GM21825 (cell line): ENCODE measurements around the gene NSD1.

Experiments
- ATAC-seq: cut with Tn5 transposase; IDR thresholded peaks from one replicate; pipeline ENCODE4 v1.9.1; 2021; ENCODE audit warnings: mild to moderate bottlenecking, moderate library complexity; ENCODE audit not compliant: unreplicated experiment

NSD1 gene, protein sequence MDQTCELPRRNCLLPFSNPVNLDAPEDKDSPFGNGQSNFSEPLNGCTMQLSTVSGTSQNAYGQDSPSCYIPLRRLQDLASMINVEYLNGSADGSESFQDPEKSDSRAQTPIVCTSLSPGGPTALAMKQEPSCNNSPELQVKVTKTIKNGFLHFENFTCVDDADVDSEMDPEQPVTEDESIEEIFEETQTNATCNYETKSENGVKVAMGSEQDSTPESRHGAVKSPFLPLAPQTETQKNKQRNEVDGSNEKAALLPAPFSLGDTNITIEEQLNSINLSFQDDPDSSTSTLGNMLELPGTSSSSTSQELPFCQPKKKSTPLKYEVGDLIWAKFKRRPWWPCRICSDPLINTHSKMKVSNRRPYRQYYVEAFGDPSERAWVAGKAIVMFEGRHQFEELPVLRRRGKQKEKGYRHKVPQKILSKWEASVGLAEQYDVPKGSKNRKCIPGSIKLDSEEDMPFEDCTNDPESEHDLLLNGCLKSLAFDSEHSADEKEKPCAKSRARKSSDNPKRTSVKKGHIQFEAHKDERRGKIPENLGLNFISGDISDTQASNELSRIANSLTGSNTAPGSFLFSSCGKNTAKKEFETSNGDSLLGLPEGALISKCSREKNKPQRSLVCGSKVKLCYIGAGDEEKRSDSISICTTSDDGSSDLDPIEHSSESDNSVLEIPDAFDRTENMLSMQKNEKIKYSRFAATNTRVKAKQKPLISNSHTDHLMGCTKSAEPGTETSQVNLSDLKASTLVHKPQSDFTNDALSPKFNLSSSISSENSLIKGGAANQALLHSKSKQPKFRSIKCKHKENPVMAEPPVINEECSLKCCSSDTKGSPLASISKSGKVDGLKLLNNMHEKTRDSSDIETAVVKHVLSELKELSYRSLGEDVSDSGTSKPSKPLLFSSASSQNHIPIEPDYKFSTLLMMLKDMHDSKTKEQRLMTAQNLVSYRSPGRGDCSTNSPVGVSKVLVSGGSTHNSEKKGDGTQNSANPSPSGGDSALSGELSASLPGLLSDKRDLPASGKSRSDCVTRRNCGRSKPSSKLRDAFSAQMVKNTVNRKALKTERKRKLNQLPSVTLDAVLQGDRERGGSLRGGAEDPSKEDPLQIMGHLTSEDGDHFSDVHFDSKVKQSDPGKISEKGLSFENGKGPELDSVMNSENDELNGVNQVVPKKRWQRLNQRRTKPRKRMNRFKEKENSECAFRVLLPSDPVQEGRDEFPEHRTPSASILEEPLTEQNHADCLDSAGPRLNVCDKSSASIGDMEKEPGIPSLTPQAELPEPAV (N-terminal part only)

DNA sequence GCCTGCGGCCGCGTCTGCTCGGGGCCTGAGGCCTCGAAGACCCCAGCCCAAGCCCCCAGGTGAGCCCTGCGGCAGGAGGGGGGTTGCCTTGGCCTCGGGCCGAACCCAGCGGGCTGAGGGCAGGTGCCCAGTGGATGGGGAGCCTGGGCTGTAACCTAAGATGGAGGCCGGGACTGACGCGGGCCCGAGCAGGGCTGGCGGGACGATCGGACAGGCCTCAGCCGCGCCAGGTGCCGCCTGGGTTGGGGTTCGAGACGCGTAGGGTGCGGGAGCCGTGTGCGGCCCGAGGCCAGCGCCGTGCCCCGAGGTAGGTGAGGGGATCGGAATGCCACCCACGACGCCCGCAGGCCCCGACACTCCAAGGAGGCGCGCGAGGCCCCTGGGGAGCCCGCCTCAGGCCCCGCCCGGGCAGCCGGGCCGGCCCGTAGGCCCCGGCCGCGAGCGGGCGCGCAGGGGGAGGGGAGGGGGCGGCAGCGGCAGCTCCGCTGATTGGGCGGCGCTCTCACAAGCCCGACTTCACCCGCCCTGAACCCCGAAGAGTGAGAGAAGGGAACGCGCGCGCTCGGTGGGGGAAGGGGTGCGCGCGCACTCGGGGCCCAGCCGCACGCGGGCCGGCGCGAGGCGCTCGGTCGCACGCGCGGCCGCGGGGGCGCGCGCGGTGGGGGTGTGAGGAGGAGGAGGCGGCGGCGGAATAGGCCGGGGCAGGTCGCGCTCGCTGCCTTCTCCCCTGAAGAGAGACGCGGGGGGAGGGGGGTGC lies at the start of gene NSD1:
NSD1 (plus strand) TSS at position 678 of the 757 bp plus-strand sequence. CDS start 1,331 bp downstream, outside the sequence.
- ATAC-seq: peak; percentile 54

DNA sequence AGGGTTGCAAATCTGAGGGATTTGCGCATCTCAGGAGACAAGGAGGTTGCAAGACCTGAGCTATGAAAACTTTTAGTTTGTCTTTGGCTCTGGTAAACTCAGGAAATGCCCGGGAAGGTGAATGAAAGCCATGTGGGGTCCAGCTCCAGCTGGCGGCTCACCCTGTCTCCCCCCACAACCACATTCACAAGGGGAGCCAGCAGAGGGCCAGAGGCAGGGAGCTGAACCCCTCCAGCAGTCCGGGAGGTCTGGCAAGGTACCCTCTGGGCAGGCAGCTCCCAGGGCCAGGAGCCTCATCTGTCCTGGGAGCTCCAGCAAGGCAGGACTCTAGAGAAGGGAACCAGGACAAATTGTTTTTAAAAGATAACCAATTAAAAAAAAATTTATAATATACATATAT lies 49.4 kb upstream of the NSD1 start:
- ATAC-seq: no peak

DNA sequence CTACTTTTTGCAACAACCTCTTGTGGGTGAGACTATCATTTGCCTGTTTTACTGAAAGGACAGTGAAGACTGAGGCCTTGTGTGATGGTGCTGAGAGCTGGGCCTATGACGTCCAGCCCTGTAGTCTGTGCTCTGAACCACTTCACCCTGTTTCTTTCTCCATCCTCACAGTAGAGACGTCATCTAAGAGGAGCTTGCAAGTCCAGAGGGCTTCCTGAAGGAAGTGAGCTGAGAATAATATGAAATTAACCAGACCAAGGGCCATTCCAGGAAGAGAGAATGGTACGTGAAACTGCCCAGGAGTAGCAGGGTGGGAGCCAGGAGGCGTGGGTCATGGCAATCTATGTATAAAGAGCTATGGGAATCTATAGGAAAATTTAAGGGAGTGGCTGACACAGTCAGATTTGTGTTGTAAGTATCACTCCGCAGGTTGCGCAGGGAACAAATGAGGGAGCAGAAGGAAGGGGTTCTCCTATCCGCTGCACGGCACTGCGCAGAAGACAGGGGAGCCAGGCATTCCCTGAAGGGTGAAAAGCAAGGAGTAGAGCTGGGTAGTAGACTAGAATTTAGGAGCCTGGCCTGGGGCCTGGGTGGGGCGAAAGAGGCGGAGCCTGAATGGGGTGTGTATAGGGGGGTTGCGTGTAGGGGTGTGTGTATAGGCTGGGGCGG lies 47.5 kb upstream of the NSD1 start:
- ATAC-seq: no peak

DNA sequence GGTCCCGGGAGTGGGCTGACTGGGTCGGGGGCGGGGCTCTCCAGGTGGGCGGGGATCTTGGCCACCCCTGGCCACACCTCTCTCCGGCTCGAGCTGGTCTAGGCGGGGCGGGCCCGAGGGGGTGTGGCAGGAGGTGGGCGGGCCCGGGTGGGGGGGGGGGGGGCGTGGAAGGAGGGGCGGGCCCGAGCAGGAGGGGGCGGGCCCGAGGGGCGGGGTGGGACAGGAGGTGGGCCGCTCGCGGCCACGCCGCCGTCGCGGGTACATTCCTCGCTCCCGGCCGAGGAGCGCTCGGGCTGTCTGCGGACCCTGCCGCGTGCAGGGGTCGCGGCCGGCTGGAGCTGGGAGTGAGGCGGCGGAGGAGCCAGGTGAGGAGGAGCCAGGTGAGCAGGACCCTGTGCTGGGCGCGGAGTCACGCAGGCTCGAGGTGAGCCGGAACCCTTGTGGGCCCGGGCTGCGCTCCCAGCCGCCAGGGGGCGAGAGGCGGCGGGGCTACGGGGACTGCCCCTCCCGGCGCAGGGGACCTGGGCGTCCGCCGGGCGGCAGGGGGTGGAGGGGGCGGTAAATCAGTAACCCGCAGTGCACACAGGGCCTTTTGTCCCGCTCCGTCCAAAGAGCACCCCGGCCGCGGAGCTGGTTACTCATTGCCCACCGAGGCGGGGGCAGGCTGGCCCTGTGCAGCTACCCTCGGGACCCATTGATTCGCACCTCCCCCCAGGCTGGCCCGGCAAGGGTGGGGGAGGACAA lies 46.7 kb upstream of the NSD1 start, which contains the start of gene FGFR4:
FGFR4 (plus strand) TSS at position 262 of the 744 bp plus-strand sequence. CDS start 2,688 bp downstream, outside the sequence.
- peak; percentile 71 for ATAC-seq

DNA sequence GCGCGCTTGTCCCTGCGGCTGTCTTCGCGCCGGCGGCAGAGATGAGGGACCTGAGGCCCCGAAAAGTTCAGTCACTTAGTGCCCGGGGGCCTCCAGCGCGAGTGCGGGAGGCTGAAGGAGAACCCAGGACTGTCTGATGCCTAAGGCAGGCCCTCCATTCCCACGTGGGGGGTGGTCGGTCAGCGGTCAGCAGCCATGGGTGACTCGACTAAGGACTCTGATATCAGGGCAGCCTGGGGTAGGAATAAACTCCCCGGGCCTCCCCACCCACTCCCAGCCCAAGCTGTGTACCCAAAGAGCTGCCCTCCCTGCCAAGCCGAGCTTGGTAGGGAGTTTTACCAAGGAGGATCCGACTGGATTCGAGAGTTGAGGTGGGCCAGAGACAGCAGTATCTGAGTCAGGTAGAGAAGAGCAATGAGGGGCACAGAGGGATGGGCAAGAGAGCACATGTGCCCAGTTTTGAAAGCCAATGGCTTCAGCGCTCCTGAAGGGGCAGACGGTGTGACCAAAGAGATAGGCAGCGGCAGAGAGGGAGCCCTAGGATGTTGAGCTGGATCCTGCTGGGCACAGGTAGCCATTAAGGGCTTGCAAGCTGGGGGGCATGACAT lies 46.1 kb upstream of the NSD1 start:
- ATAC-seq: no peak

DNA sequence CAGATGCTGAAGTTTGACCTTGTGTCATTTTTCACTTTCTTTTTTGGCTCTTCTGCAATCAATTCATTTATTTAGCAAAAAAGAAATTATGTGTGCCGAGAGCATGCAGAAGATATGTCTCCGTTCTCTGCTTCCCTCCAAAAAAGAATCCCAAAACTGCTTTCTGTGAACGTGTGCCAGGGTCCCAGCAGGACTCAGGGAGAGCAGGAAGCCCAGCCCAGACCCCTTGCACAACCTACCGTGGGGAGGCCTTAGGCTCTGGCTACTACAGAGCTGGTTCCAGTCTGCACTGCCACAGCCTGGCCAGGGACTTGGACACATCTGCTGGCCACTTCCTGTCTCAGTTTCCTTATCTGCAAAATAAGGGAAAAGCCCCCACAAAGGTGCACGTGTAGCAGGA lies 44.4 kb upstream of the NSD1 start:
- ATAC-seq: no peak

DNA sequence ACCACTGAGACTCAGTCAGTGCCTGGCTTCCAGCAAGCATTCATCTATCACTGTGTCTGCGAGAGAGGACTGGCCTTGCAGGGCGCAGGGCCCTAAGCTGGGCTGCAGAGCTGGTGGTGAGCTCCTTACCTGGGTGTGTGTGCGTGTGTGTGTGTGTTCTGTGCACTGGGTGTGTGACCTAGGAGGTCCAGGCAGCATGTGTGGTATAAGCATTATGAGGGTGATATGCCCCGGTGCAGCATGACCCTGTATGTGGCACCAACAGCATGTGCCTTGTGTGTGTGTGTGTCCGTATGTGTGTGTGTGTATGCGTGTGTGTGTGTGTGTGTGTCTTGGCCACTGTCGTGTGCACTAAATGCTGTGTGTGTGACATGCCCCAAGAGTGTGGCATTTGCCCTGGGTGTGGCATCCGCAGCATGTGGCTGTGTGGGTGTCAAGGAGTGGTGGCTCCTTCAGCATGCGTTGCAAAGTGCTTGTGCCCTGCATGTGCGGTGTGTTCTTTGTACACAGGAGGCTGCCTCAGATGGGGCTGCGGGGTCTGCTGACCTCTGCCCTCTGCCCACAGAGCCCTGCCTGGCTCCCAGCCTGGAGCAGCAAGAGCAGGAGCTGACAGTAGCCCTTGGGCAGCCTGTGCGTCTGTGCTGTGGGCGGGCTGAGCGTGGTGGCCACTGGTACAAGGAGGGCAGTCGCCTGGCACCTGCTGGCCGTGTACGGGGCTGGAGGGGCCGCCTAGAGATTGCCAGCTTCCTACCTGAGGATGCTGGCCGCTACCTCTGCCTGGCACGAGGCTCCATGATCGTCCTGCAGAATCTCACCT lies 43.5 kb upstream of the NSD1 start:
- ATAC-seq: no peak

DNA sequence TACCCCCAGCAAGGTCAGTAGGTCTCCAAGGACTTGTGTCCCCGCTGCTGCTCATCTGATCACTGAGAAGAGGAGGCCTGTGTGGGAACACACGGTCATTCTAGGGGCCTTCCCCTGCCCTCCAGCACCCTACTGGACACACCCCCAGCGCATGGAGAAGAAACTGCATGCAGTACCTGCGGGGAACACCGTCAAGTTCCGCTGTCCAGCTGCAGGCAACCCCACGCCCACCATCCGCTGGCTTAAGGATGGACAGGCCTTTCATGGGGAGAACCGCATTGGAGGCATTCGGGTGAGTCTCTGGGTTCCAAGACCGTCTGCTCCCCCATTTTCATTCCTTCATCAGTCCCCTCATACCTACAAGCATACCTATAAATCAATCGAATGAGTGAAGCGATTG lies 42.8 kb upstream of the NSD1 start:
- no peak for ATAC-seq

DNA sequence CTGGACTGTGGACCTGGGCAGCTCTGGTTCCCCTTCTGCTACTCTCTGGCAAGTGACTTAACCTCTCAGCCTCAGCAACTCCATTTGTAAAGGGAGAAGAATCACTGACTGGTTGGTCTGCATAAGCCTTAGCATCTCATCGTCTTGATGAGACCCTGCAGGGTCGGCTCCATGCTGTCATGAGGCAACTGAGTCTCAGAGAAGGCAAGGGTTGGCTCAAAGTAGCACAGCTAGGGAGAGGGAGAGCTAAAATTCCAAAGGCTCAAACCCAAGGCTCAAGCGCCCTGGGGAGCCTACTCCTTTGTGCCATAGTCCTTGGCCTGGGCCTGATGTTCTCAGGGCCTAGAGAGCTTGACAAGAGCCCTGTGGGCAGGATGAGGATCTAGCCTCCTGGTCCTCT lies 42.3 kb upstream of the NSD1 start:
- no peak for ATAC-seq

DNA sequence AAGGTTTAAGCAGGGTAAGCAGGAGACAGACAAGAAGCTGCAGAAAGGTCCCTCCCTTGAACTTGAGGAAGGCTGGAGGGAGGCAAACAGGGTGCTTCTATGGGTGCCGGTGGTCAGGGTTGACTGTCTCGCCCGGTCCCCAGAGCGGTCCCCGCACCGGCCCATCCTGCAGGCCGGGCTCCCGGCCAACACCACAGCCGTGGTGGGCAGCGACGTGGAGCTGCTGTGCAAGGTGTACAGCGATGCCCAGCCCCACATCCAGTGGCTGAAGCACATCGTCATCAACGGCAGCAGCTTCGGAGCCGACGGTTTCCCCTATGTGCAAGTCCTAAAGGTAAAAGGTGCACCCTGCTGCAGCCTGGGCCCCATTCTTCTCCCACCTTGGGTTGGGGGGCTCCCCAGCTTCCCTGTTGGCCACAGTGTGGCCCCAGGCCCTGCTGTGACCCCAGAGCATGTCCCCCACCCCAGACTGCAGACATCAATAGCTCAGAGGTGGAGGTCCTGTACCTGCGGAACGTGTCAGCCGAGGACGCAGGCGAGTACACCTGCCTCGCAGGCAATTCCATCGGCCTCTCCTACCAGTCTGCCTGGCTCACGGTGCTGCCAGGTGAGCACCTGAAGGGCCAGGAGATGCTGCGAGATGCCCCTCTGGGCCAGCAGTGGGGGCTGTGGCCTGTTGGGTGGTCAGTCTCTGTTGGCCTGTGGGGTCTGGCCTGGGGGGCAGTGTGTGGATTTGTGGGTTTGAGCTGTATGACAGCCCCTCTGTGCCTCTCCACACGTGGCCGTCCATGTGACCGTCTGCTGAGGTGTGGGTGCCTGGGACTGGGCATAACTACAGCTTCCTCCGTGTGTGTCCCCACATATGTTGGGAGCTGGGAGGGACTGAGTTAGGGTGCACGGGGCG lies 41.1 kb upstream of the NSD1 start:
- no peak for ATAC-seq

DNA sequence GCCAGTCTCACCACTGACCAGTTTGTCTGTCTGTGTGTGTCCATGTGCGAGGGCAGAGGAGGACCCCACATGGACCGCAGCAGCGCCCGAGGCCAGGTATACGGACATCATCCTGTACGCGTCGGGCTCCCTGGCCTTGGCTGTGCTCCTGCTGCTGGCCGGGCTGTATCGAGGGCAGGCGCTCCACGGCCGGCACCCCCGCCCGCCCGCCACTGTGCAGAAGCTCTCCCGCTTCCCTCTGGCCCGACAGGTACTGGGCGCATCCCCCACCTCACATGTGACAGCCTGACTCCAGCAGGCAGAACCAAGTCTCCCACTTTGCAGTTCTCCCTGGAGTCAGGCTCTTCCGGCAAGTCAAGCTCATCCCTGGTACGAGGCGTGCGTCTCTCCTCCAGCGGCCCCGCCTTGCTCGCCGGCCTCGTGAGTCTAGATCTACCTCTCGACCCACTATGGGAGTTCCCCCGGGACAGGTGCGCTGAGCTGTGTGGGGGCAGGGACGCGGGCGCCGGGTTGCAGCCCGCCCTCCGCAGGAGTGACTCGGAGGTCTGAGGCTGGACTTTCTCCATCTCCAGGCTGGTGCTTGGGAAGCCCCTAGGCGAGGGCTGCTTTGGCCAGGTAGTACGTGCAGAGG lies 40.4 kb upstream of the NSD1 start:
- no peak for ATAC-seq

DNA sequence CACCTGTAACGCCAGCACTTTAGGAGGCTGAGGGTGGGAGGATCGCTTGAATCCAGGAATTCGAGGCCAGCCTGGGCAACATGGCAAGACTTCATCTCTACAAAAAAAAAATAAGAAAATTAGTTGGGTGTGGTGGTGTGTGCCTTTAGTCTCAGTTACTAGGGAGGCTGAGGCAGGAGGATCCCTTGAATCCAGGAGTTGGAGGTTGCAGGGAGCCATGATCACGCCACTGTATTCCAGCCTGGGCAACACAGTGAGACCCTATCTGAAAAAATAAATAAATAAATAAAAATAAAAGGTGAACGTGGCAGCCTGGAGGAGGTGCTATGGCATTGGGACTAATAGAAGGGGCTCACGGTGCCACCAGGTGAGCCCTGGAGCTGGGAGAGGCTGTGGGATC lies 39.8 kb upstream of the NSD1 start:
- no peak for ATAC-seq

DNA sequence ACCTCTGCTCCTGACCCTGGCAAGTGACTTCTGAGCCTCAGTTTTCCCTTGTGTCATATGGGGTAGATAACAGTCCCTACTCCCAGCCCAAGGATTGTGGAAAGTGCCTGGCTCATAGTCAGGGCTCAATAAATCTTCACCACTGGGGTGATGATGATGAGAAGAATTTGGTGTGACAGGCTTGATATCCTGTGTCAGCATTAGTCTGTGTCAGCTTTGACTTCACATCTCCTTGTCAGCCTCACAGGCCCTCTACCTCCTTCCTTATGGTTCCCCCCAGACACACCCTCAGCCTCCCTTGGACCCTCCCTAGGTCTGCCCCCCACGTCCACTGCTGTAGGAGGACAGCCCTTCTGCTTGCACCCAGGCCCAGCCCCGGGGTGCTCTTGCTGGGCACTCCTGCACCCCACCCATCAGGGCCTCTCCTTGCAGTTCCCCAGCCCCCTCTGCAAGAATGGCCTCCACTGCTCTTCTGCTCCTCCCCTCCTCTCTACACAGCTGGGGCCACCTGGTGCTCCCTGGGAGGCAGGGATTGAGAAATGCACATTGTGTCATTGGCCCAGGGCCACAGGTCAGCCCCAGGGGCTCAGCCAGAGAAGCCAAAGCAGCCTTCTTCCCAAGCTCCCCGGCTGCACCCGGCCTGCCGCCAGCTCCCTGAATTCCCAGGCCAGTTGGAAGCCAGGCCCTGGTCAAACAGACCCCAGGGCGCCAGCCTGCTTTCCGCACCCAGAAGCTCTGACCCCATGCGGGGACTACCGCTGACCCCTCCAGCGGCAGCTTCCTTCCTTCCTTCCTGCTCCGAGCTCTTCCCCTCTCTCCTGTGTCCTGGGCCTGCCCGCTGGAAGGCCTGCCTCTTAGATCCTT lies 39.1 kb upstream of the NSD1 start:
- ATAC-seq: no peak

DNA sequence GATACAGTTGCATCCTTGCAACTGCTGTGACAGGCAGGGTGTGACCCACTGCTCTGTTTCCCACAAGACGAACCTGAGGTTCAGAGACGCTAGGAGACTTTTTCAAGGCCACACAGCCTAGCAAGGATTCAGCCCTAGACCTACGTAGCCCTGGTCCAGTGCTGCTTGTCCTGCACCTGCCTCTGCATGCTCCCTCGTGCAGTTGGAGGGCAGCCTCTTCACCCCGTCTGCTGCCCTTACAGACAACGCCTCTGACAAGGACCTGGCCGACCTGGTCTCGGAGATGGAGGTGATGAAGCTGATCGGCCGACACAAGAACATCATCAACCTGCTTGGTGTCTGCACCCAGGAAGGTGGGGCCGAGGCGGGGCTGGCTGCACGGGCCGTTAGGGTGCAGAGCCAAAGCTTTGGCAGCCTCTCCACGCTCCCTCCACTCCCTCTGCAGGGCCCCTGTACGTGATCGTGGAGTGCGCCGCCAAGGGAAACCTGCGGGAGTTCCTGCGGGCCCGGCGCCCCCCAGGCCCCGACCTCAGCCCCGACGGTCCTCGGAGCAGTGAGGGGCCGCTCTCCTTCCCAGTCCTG lies 38.4 kb upstream of the NSD1 start:
- ATAC-seq: no peak
